ENCODE results near the gene SCD. TPM values are rescaled to one million over a fixed set of nuclear protein-coding genes. Genes with fewer than 3 reads are reported as not detected.

Gene SCD
- total and polyA plus RNA-seq, 10 donors = 2.1 to 56.3 (median 23.1) TPM

GRCh38 chr10:100392686-100393003, 45.6 kb downstream of the SCD start:
- Histone ChIP-seq H3K27ac (no peak overlapping the region), H3K36me3 (peaks cover 0 to 4% (median 0%) of the 10 kb centered on the region in 6 donors), H3K9me3 (no peaks in the 10 kb centered on the region), H3K4me1 (no peaks in the 10 kb centered on the region), H3K27me3 (replicated peaks in 1 of 7) (no peaks in the 10 kb centered on the region), H3K4me3 (no peak overlapping the region)
- no peak for DNase-seq
- intact Hi-C loops (cut with DNase I; ENCODE audit: low total_unique reads) = no loop called here
- WGBS, 5 donors = 83 to 96% (median 94%) methylated on average over 1 of the region's 1 CpG
- TF ChIP-seq POLR2AphosphoS5 (IDR thresholded peaks at IDR 0.05) (no peak), POLR2A (IDR thresholded peaks at IDR 0.05) (no peak)
- TF ChIP-seq, protein P1, sequence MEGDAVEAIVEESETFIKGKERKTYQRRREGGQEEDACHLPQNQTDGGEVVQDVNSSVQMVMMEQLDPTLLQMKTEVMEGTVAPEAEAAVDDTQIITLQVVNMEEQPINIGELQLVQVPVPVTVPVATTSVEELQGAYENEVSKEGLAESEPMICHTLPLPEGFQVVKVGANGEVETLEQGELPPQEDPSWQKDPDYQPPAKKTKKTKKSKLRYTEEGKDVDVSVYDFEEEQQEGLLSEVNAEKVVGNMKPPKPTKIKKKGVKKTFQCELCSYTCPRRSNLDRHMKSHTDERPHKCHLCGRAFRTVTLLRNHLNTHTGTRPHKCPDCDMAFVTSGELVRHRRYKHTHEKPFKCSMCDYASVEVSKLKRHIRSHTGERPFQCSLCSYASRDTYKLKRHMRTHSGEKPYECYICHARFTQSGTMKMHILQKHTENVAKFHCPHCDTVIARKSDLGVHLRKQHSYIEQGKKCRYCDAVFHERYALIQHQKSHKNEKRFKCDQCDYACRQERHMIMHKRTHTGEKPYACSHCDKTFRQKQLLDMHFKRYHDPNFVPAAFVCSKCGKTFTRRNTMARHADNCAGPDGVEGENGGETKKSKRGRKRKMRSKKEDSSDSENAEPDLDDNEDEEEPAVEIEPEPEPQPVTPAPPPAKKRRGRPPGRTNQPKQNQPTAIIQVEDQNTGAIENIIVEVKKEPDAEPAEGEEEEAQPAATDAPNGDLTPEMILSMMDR (IDR thresholded peaks at IDR 0.05 in 8 of 11, conservative IDR thresholded peaks at IDR 0.05 in 3 of 11) = no peak

GRCh38 chr10:100395626-100396025, 48.6 kb downstream of the SCD start:
- Histone ChIP-seq H3K36me3 (no peaks in the 10 kb centered on the region), H3K4me3 (no peak overlapping the region), H3K4me1 (no peaks in the 10 kb centered on the region), H3K9me3 (no peaks in the 10 kb centered on the region), H3K27ac (no peak overlapping the region), H3K27me3 (replicated peaks in 1 of 7) (no peaks in the 10 kb centered on the region)
- DNase-seq = no peak
- TF ChIP-seq POLR2A (IDR thresholded peaks at IDR 0.05) (no peak), POLR2AphosphoS5 (IDR thresholded peaks at IDR 0.05) (no peak)
- TF ChIP-seq, protein P1 (IDR thresholded peaks at IDR 0.05 in 8 of 11, conservative IDR thresholded peaks at IDR 0.05 in 3 of 11) = no peak
- 85 to 98% (median 95%) methylated on average over 2 of the region's 2 CpGs for WGBS, 5 donors
- intact Hi-C loops (cut with DNase I; ENCODE audit: low total_unique reads) = no loop called here

GRCh38 chr10:100396605-100397004, 49.6 kb downstream of the SCD start:
- H3K4me3 ChIP-seq = no peak overlapping the region
- intact Hi-C loops (cut with DNase I; ENCODE audit: low total_unique reads) = no loop called here
- H3K27me3 ChIP-seq (replicated peaks in 1 of 7) = no peaks in the 10 kb centered on the region
- TF ChIP-seq POLR2A (IDR thresholded peaks at IDR 0.05) (no peak), POLR2AphosphoS5 (IDR thresholded peaks at IDR 0.05) (no peak)
- TF ChIP-seq, protein P1 (IDR thresholded peaks at IDR 0.05 in 8 of 11, conservative IDR thresholded peaks at IDR 0.05 in 3 of 11) = no peak
- H3K27ac ChIP-seq = no peak overlapping the region
- 94 to 96% (median 95%) methylated on average over 4 of the region's 4 CpGs for WGBS, 5 donors
- no peaks in the 10 kb centered on the region for H3K36me3 ChIP-seq
- no peaks in the 10 kb centered on the region for H3K9me3 ChIP-seq
- DNase-seq = no peak
- H3K4me1 ChIP-seq = no peaks in the 10 kb centered on the region

DNA sequence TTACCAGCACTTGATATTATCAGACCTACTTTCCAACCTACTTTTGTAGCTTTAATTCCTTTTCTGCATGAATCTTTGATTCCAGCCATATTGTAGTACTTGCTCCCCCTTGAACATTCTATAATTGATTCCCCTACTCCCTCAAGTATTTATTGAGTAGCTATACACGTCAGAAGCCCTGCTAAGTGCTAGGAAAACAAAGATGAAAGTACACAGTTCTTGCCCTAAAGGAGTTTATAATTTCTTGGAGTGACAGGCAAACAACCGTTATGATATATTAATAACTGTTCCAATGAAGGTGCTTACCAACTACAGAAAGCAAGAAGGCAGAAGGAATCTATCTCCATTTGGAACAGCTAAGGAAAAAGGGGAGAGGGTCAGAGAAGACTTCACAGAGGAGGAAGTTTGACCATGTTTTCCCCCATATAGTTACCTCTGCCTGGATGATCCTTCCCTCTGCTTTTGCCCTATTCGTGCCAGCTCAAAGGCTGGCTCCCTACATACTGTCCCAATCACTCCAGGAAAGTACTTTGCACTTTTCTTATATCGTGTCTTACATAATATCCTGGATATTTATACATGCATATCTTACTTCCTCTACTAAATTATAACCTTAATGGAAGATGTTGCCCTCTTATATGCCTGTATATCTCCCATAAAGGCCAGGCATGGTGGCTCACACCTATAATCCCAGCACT, 54.7 kb downstream of the SCD start:
- H3K36me3 ChIP-seq = no peaks in the 10 kb centered on the region
- TF ChIP-seq POLR2A (IDR thresholded peaks at IDR 0.05) (no peak), POLR2AphosphoS5 (IDR thresholded peaks at IDR 0.05) (no peak)
- TF ChIP-seq, protein P1 (IDR thresholded peaks at IDR 0.05 in 8 of 11, conservative IDR thresholded peaks at IDR 0.05 in 3 of 11) = no peak
- peaks cover 0 to 3% (median 0%) of the 10 kb centered on the region in 7 donors for H3K27me3 ChIP-seq (replicated peaks in 1 of 7)
- WGBS, 5 donors = 69 to 87% (median 80%) methylated on average over 4 of the region's 4 CpGs
- H3K27ac ChIP-seq = no peak overlapping the region
- DNase-seq = no peak
- H3K9me3 ChIP-seq = peaks cover 0 to 6% (median 0%) of the 10 kb centered on the region in 8 donors
- intact Hi-C loops (cut with DNase I; ENCODE audit: low total_unique reads) = no loop called here
- no peak overlapping the region for H3K4me3 ChIP-seq
- H3K4me1 ChIP-seq = no peaks in the 10 kb centered on the region

Data from spleen (tissue), 11 donors.